Measurements from ENCODE around the gene TTC12. TPM values are rescaled to one million over a fixed set of nuclear protein-coding genes. Genes with fewer than 3 reads are reported as not detected.

Gene TTC12
- total RNA-seq, 2 experiments from 2014 or later, result 14.5 to 16.4 TPM

DNA sequence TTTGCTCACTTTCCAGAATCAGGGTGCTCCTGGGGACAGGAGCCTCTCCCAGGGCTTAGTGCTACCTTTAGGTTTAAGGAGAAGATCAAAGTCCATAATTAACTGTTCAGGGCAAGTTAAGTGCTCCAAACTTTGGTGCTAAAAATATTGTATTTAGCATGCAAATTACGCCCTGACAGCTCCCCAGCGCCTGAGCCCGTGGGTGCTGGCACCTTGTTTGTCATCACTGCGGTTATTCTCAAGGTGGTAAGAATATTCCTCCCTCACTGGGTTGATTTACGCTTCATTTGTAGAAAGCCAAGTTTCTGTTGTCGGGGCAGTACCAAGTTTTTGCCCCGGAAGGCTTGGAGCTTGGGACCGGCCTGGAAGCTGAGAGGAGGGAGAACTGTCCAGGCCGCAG, 94.5 kb downstream of the TTC12 start:
- H3K27ac Mint-ChIP-seq, result no peak overlapping the region
- H3K4me3 Mint-ChIP-seq, result no peak overlapping the region
- H3K27me3 Mint-ChIP-seq, result no peaks in the 10 kb centered on the region
- no peaks in the 10 kb centered on the region for H3K9me3 Mint-ChIP-seq
- no peaks in the 10 kb centered on the region for H3K36me3 Mint-ChIP-seq
- no peaks in the 10 kb centered on the region for H3K4me1 Mint-ChIP-seq
- DNase-seq, result no peak

DNA sequence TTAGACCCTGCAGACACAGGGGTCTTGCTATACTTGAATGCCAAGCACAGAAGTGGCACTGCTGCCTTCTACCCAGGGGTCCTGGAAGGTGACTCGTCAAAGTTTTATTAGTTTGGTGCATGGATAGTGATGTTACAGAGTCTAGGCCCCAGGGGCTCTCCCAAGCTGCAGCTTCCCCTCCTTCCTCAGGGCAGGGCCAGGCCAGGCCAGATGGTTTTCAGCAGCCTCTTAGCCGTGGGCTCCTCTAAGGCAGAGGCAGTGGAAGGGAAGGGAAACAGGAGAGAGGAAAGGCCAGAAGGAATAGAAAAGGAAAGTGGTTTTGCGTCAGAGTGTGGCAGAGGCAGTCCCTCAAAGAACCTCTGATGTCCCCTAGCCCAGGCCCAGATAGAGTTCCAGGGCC, 95.1 kb downstream of the TTC12 start:
- H3K4me3 Mint-ChIP-seq, result no peak overlapping the region
- no peak overlapping the region for H3K27ac Mint-ChIP-seq

DNA sequence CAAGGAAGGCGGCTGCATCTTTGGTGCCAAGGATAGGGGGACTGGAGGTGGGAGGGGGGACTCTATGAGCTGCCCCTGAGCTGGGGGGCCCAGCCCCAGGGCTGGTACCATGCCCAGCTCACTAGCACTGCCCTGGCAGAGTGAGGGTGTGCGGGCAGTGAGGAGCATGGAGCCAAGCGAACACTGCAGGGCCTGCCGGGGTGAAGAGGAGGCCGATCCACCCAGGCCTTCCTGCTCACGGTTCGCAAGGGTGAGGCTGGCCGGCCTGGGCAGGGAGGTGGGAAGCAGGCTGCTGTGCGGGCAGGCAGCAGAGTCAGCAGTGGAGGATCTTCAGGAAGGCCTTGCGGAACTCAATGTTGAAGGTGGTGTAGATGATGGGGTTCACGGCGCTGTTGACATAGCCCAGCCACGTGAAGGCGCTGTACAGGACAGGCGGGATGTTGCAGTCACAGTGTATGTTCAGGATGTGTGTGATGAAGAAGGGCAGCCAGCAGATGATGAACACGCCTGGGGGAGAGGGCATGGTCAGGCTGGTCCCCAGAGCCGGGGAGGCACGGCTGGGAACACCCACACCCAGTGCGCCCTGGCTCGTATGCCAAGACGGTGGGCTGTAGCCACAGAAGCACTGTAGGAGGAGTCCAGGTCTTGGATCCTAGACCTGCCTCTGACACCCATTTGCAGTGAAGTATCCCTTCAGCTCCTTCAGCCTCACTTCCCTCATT, 96.2 kb downstream of the TTC12 start:
- H3K36me3 Mint-ChIP-seq, result no peaks in the 10 kb centered on the region
- H3K27me3 Mint-ChIP-seq, result peaks cover 3% of the 10 kb centered on the region
- no peak overlapping the region for H3K4me3 Mint-ChIP-seq
- DNase-seq, result no peak
- H3K27ac Mint-ChIP-seq, result no peak overlapping the region
- H3K9me3 Mint-ChIP-seq, result no peaks in the 10 kb centered on the region
- no peaks in the 10 kb centered on the region for H3K4me1 Mint-ChIP-seq

More for the DNA sequence above, 95.1 kb downstream of the TTC12 start:
- H3K4me1 Mint-ChIP-seq, result no peaks in the 10 kb centered on the region
- peaks cover 3% of the 10 kb centered on the region for H3K27me3 Mint-ChIP-seq
- H3K9me3 Mint-ChIP-seq, result no peaks in the 10 kb centered on the region
- DNase-seq, result no peak
- no peaks in the 10 kb centered on the region for H3K36me3 Mint-ChIP-seq

DNA sequence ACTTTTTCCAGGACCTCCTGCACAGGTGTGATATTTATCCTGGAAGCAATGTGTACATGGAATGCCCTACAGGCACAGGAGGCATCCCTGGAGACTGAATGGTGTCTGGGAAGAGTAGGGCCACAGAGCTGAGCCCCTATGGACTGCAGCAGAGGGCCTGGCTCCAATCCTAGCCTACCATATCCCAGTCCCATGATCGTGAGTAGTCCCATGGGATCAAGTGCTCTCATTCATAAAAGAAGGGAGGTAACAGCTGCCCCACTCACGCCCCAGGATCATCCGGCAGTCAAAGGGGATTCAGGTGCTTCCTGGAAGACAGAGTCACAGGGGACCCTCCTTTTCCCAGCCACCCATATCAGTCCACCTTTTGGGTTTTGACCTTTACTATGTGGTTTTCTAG, 97.2 kb downstream of the TTC12 start:
- Mint-ChIP-seq H3K4me1 (no peaks in the 10 kb centered on the region), H3K27ac (no peak overlapping the region), H3K4me3 (no peak overlapping the region), H3K9me3 (no peaks in the 10 kb centered on the region), H3K27me3 (peaks cover 3% of the 10 kb centered on the region), H3K36me3 (no peaks in the 10 kb centered on the region)
- DNase-seq, result no peak

DNA sequence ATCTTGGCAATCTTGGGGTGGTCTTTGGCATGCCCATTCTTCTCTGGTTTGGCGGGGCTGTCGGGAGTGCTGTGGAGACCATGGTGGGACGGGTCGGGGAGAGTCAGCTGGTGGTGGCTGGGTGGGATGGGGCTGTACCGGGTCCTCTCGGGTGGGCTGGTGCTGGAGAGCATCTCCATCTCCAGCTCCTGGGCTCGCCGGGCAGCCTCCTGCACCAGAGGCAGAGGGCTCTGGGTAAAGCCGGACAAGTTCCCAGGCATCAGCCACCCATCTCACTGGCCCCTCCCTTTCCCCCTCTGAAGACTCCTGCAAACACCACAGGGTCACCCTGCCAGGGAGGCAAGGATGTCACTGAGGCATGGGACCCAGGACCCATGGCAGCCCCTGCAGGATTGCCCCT, 98.3 kb downstream of the TTC12 start:
- Mint-ChIP-seq H3K27me3 (peaks cover 3% of the 10 kb centered on the region), H3K27ac (no peak overlapping the region), H3K36me3 (no peaks in the 10 kb centered on the region), H3K4me1 (no peaks in the 10 kb centered on the region), H3K9me3 (no peaks in the 10 kb centered on the region), H3K4me3 (no peak overlapping the region)
- no peak for DNase-seq

DNA sequence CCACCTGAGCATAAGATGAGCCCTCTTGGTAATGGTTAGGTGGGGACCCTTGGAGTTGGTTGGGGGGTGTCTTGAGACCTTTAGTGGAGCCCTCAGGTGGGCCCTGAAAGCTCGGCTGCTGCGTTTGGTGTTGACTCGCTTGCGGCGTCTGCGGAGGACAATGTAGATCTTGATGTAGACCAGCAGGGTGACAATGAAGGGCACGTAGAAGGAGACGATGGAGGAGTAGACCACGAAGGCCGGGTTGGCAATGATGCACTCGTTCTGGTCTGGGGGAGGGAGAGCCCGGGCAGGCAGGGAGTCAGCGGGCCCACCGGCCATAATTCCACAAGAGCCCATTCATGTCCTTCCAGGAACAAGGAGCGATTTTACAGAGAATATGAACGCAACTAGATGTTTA, 101.0 kb downstream of the TTC12 start:
- Mint-ChIP-seq H3K27ac (no peak overlapping the region), H3K9me3 (no peaks in the 10 kb centered on the region), H3K4me3 (no peak overlapping the region), H3K27me3 (peaks cover 3% of the 10 kb centered on the region), H3K36me3 (no peaks in the 10 kb centered on the region), H3K4me1 (no peaks in the 10 kb centered on the region)
- DNase-seq, result no peak

Other genes starting within 250 kb of the TTC12 start
- under 1 TPM; 0.14 to 0.23 TPM for gene ANKK1, start 73.2 kb downstream of the TTC12 start, total RNA-seq
- not detected for gene DRD2, start 160.8 kb downstream of the TTC12 start, total RNA-seq

Measured in activated naive CD8-positive, alpha-beta T cell treated with anti-CD3 and anti-CD28 coated beads for 36 hours (primary cell).